Heart left ventricle (tissue), 16 donors: ENCODE data around the gene LBHD1. TPM values are rescaled to one million over a fixed set of nuclear protein-coding genes. Genes with fewer than 3 reads are reported as not detected.

Experiments
- ATAC-seq, 4 donors: fragments of 200-7000 bp; cut with Tn5 transposase; one replicate each; pipeline ENCODE4 v1.9.1; 2020 to 2022; ENCODE audit warnings: moderate library complexity in 4 of 4, mild to moderate bottlenecking in 3 of 4, moderate number of reproducible peaks in 1 of 4
- DNase-seq, 5 donors: peaks; one replicate each; pipeline ENCODE4 v3.0.0-alpha.2; 2020
- H3K27ac ChIP-seq, 12 donors: fragments of 200-600 bp; sonication (generic) in 4 of 12; one replicate each; pipeline versions ENCODE4 v1.5.0 to v1.8.0; 2016 to 2022; ENCODE audit warnings: mild to moderate bottlenecking in 2 of 12
- H3K27me3 ChIP-seq, 9 donors: fragments of 200-600 bp; sonication (generic) in 2 of 9; one replicate each; pipeline versions ENCODE4 v1.5.1 to v1.8.0; 2016 to 2022; ENCODE audit warnings: mild to moderate bottlenecking in 3 of 9
- H3K36me3 ChIP-seq, 9 donors: fragments of 200-600 bp; sonication (generic) in 2 of 9; one replicate each; pipeline versions ENCODE4 v1.5.0 to v1.8.0; 2018 to 2022; ENCODE audit warnings: mild to moderate bottlenecking in 2 of 9
- H3K4me1 ChIP-seq, 12 donors: fragments of 200-600 bp; sonication (generic) in 4 of 12; one replicate each; pipeline versions ENCODE4 v1.5.0 to v1.8.0; 2016 to 2022; ENCODE audit warnings: mild to moderate bottlenecking in 3 of 12
- H3K4me3 ChIP-seq, 12 donors: fragments of 200-600 bp; sonication (generic) in 4 of 12; one replicate each; pipeline versions ENCODE4 v1.5.0 to v1.8.0; 2017 to 2022; ENCODE audit warnings: mild to moderate bottlenecking in 9 of 12, moderate library complexity in 4 of 12
- H3K9me3 ChIP-seq, 12 donors: fragments of 200-600 bp; sonication (generic) in 4 of 12; one replicate each; pipeline versions ENCODE4 v1.5.0 to v1.8.0; 2016 to 2022; ENCODE audit warnings: mild to moderate bottlenecking in 1 of 12
- POLR2A ChIP-seq, 2 donors: fragments of 450-650 bp; IDR thresholded peaks; one replicate each; pipeline ENCODE4 v1.6.1; 2017; ENCODE audit warnings: antibody characterized with exemption in 2 of 2, mild to moderate bottlenecking in 2 of 2, moderate library complexity in 2 of 2
- WGBS, 4 donors: extraction: QIAGEN DNeasy Blood & Tissue Kit in 2 of 4; methylation state at CpG; one replicate each; pipeline versions ENCODE4 v1.1.5 to v1.1.7; 2013 to 2018; 5-methylcytosine and 5-hydroxymethylcytosine counted together
- intact Hi-C, 10 donors: fragments of 100-400 bp; cut with DNase I; formaldehyde crosslinking; loops; one replicate each; pipeline versions ENCODE4 v1.11.1 to v1.14.2; 2022
- polyA plus RNA-seq, 2 donors: library from polyadenylated mRNA; stranded (reverse); fragments of 200-250 nt; gene quantifications; one replicate each; pipeline ENCODE4 v1.2.3, GENCODE V29; 2013
- total RNA-seq, 9 donors: library from RNA; depleted of rRNA in 2 of 9; stranded (reverse); fragments of >200 nt in 2 of 9; fragmentation: NEBNext Ultra II Directional in 3 of 9; extraction: Animal tissue kit (Norgen Biotek cat#: 25700) in 3 of 9; gene quantifications; one replicate each; pipeline versions ENCODE4 v1.1.0 to v1.2.4, GENCODE V29; 2016 to 2023
- TF ChIP-seq, protein P1 (sequence below), 12 donors: fragments of 200-600 bp; sonication (generic) in 4 of 12; IDR thresholded peaks; one replicate each; pipeline versions ENCODE4 v1.5.0 to v1.8.0; 2018 to 2022; ENCODE audit warnings: antibody characterized with exemption in 12 of 12, mild to moderate bottlenecking in 5 of 12
- donor health status: ischemic (EF 13 %, LVEDD 7.1; RV severe dilation, severe dysfunction).
- donor health status: healthy with polysubstance abuse.
- donor health status: DM: no; HTN: yes; CAD: no.
- donor health status: DM: no; HTN: no; CAD: no.
- donor health status: ischemic (EF 25% LVEDD 6.9; RV normal size, moderate dysfunction).
- donor health status: ischemic (EF 25% LVEDD 5.7; RV mildly dilated, moderate dysfunction).
- donor health status: healthy.
- donor health status: DM: yes; HTN: yes; CAD: no.
- donor health status: ischemic (EF 35%, LVEDD 5.7; RV mildly dilated, moderate dysfunction).
- donor health status: nonischemic (EF 11% LVEDD 7.7; RV severe dilation, severe dysfunction).
- donor health status: DM: yes; HTN: yes; CAD: no.
- donor health status: PGD.
- donor health status: ischemic (EF 29% LVEDD 5.4; RV normal size, mild dysfunction).
- donor health status: nonischemic (EF 23%, LVEDD 6.1; RV moderate dilation, normal function).

Gene LBHD1
- total and polyA plus RNA-seq, 11 donors, result 1.4 to 6.3 (median 2.4) TPM

DNA sequence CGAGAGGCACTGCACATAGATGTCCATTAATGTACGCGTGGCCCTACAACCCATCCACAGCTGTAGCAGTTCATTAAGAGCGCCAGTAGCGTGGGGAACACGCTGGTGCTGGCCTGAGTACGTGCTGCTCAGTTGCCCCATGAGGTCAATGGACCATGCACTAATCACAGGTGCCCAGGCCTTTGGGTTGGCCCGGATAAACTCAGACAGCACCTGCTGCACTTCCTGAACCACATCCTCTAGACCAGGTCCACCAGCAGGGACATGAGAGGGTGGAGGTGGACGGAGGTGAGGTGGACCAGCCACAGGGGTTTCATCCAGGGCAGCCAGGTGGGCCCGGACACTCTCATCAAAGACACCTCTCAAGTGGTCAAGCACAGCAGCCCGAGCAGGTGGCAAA, 22.6 kb downstream of the LBHD1 start:
- Histone ChIP-seq H3K9me3 (no peaks in the 10 kb centered on the region), H3K36me3 (peaks cover 0 to 29% (median 23%) of the 10 kb centered on the region in 9 donors), H3K27ac (no peak overlapping the region), H3K4me1 (peaks cover 0 to 43% (median 34%) of the 10 kb centered on the region in 12 donors), H3K27me3 (no peaks in the 10 kb centered on the region), H3K4me3 (no peak overlapping the region)
- TF ChIP-seq, protein P1, sequence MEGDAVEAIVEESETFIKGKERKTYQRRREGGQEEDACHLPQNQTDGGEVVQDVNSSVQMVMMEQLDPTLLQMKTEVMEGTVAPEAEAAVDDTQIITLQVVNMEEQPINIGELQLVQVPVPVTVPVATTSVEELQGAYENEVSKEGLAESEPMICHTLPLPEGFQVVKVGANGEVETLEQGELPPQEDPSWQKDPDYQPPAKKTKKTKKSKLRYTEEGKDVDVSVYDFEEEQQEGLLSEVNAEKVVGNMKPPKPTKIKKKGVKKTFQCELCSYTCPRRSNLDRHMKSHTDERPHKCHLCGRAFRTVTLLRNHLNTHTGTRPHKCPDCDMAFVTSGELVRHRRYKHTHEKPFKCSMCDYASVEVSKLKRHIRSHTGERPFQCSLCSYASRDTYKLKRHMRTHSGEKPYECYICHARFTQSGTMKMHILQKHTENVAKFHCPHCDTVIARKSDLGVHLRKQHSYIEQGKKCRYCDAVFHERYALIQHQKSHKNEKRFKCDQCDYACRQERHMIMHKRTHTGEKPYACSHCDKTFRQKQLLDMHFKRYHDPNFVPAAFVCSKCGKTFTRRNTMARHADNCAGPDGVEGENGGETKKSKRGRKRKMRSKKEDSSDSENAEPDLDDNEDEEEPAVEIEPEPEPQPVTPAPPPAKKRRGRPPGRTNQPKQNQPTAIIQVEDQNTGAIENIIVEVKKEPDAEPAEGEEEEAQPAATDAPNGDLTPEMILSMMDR (IDR thresholded peaks at IDR 0.05), result no peak
- TF ChIP-seq POLR2A (IDR thresholded peaks at IDR 0.05), result no peak
- intact Hi-C loops, result loop anchor here in 3 of 10 donors (5.0 kb wide), 1 partner anchor 37 kb away; the partner anchor contains the start of genes EML3 (in 3 of the 3) and ROM1 (in 3 of the 3)
- DNase-seq (no peak), ATAC-seq (no peak)
- WGBS, 4 donors, result 85 to 93% (median 91%) methylated on average over 7 to 11 of the region's 11 CpGs

DNA sequence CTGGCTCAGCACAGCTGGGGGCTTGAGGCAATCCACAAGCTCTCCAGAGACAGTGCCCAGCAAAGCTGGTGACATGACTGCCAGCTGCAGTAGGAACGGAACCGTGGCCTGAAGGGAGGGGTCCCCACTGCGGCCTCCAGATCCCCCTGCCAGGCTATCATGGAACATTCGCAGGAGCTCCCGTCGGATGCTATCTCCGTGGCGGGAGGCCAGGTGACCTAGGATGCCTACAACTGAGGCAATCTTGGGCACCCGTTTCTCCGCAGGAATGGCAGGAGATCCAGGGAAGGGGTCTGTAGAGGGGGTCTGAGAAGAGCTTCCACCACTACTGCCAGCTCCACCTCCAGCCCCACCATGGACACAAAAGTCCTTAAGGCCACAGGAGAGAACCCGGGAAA, 23.1 kb downstream of the LBHD1 start:
- WGBS, 4 donors, result 80 to 86% (median 85%) methylated on average over 11 of the region's 11 CpGs
- Histone ChIP-seq H3K4me1 (peaks cover 0 to 44% (median 34%) of the 10 kb centered on the region in 12 donors), H3K36me3 (peaks cover 0 to 34% (median 28%) of the 10 kb centered on the region in 9 donors), H3K4me3 (no peak overlapping the region), H3K27ac (no peak overlapping the region), H3K9me3 (no peaks in the 10 kb centered on the region), H3K27me3 (no peaks in the 10 kb centered on the region)
- TF ChIP-seq, protein P1 (IDR thresholded peaks at IDR 0.05), result no peak
- no peak for TF ChIP-seq POLR2A (IDR thresholded peaks at IDR 0.05)
- intact Hi-C loops, result loop anchor here in 3 of 10 donors (5.0 kb wide), 1 partner anchor 37 kb away; the partner anchor contains the start of genes EML3 (in 3 of the 3) and ROM1 (in 3 of the 3)
- no peak for ATAC-seq
- peak in 1 of 5 donors; percentile 33 for DNase-seq

DNA sequence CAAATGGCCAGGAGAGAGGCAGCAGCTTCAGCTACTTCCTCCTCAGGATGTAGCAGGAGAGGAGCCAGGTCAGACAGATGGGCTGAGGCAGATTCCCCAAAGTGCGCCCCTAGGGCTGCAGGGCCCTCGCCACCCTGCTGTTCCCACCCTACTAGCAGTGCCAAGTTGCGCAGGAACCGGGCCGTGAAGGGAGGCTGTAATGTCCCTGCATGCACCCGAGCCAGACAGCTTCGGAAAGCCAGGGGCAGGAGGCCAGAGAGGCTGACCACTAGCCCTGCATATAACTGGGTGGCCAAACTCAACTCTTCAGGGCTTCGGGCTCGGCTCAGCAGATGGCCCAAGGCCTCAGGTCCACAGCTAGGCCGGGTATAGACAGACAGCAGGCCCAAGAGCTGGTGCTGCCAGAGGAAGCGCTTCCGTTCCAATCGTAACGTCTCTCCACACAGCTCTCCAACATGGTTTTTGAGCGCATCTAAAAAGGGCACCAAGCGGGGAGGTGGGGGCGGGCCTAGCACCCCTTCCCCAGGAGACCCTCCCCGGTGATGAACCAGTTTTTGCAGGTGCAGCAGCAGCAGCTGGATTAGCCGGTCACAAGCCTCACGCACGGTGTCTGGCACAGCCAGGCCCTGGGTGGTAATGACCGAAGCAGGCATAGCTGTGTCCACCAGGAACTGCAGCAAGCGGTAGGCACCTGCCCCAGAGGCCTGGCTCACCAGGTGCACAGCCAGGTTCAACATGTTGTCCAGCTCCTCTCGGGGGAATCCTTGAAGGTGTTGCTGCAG, 23.7 kb downstream of the LBHD1 start:
- H3K4me1 ChIP-seq, result peaks cover 0 to 45% (median 34%) of the 10 kb centered on the region in 12 donors

More for the DNA sequence above, 23.7 kb downstream of the LBHD1 start:
- ATAC-seq (no peak), DNase-seq (peak in 1 of 5 donors; percentile 29)
- peaks cover 0 to 40% (median 34%) of the 10 kb centered on the region in 9 donors for H3K36me3 ChIP-seq
- H3K9me3 ChIP-seq, result no peaks in the 10 kb centered on the region
- 91 to 93% (median 92%) methylated on average over 20 to 24 of the region's 24 CpGs for WGBS, 4 donors
- no peak overlapping the region for H3K27ac ChIP-seq
- H3K4me3 ChIP-seq, result no peak overlapping the region
- H3K27me3 ChIP-seq, result no peaks in the 10 kb centered on the region
- TF ChIP-seq POLR2A (IDR thresholded peaks at IDR 0.05), result no peak
- TF ChIP-seq, protein P1 (IDR thresholded peaks at IDR 0.05), result no peak
- intact Hi-C loops, result loop anchor here in 3 of 10 donors (5.0 kb wide), 1 partner anchor 36 kb away; the partner anchor contains the start of genes EML3 (in 3 of the 3) and ROM1 (in 3 of the 3)
